NCI-H2107 treated with DMSO at 0.1 percent for 48 hours (cell line): ENCODE results near the gene CCDC152.
"Not testable (repeated sequence)": the region's sequence is repeated elsewhere in the genome, so short reads cannot be mapped to it uniquely, and the experiment has no call there.

ENCODE experiments used
- DNase-seq: peaks from one replicate; lab custom pipeline; 2025; ENCODE audit not compliant: unreplicated experiment; lab: John Stamatoyannopoulos, UW

The CCDC152 gene

DNA sequence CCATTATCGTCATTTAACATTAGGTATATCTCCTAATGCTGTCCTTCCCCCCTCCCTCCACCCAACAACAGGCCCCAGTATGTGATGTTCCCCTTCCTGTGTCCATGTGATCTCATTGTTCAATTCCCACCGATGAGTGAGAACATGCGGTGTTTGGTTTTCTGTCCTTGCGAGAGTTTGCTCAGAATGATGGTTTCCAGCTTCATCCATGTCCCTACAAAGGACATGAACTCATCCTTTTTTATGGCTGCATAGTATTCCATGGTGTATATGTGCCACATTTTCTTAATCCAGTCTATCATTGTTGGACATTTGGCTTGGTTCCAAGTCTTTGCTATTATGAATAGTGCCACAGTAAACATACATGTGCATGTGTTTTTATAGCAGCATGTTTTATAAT lies 87.8 kb downstream of the CCDC152 start:
- DNase-seq, result not testable (repeated sequence)

DNA sequence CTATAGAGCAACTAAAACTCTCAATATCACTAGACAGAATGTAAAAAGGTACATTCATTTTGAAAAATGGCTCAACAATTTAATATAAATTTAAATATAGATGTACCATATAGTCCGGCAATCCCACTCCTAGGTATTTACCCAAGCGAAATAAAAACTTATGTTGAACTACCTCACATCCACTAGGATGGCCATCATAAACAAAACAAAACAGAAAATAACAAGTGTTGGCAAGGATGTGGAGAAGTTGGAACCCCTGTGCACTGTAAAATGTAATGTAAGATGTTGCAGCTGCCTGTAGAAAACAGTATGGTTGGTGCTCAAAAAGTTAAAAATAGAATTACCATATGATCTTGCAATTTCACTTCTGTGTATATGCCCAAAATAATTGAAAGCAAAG lies 91.9 kb downstream of the CCDC152 start:
- no peak for DNase-seq

DNA sequence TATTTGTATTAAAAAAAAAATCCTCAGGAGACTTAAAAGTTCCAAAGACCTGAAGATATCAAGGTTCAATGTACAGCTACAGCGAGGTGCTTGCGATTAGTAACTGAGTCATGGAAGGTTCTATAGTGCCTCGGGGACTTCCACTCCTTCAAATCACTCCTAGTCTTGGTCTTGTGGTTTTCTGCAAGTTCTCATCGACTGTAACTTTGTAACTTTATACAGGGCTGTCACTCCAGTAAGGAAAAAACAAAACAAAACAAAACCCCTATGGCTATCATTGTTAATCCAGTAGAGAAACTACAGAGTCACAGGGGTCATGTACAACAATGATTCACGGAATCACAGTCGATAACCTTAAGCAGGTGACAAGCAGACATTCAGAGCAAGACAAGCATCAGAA lies 94.9 kb downstream of the CCDC152 start:
- no peak for DNase-seq
